OCI-LY7 (cell line): Measurements from ENCODE around the gene ARMH4.

Source experiments
- CTCF ChIP-seq: fragments of 200-600 bp; sonication (generic); conservative IDR thresholded peaks from 2 replicates; pipeline ENCODE4 v1.5.1; 2014; ENCODE audit warnings: mild to moderate bottlenecking, antibody characterized with exemption, low read length, moderate library complexity, mixed read lengths
- EZH2phosphoT487 ChIP-seq: fragments of 200-600 bp; sonication (generic); IDR thresholded peaks from 2 replicates; pipeline ENCODE4 v1.6.1; 2018; ENCODE audit warnings: low read depth, borderline replicate concordance, mild to moderate bottlenecking, mixed run types, antibody characterized with exemption, low read length, moderate library complexity, mixed read lengths

GRCh38 chr14:58141893-58142292 lies 10.1 kb downstream of the ARMH4 start:
- TF ChIP-seq CTCF: no peak
- TF ChIP-seq EZH2phosphoT487: no peak
